ENCODE measurements around the gene STOX1.
"Not testable (repeated sequence)": the region's sequence is repeated elsewhere in the genome, so short reads cannot be mapped to it uniquely, and the experiment has no call there.

STOX1 gene

GRCh38 chr10:68829952-68830351 is 2.6 kb downstream of the STOX1 start:
- no peak for DNase-seq (ENCODE audit: low read depth in 2 of 2)

GRCh38 chr10:68831961-68832455 is 4.7 kb downstream of the STOX1 start:
- no peak for DNase-seq (ENCODE audit: low read depth in 2 of 2)

GRCh38 chr10:68832601-68833000 is 5.3 kb downstream of the STOX1 start:
- DNase-seq (ENCODE audit: low read depth in 2 of 2): no peak

GRCh38 chr10:68837626-68838322 is 10.4 kb downstream of the STOX1 start:
- DNase-seq (ENCODE audit: low read depth in 2 of 2): no peak

GRCh38 chr10:68840650-68841049 is 13.3 kb downstream of the STOX1 start:
- DNase-seq (ENCODE audit: low read depth in 2 of 2): not testable (repeated sequence)

GRCh38 chr10:68848281-68848680 is 20.9 kb downstream of the STOX1 start:
- DNase-seq (ENCODE audit: low read depth in 2 of 2): no peak

GRCh38 chr10:68848806-68849205 is 21.5 kb downstream of the STOX1 start:
- DNase-seq (ENCODE audit: low read depth in 2 of 2): no peak

GRCh38 chr10:68856352-68856751 is 29.0 kb downstream of the STOX1 start:
- DNase-seq (ENCODE audit: low read depth in 2 of 2): no peak

GRCh38 chr10:68857005-68857404 is 29.7 kb downstream of the STOX1 start:
- no peak for DNase-seq (ENCODE audit: low read depth in 2 of 2)

- no peak for DNase-seq (ENCODE audit: low read depth in 2 of 2)
Measured at GRCh38 chr10:68861253-68861652, 33.9 kb downstream of the STOX1 start.

- DNase-seq (ENCODE audit: low read depth in 2 of 2): no peak
Measured at GRCh38 chr10:68864611-68865010, 37.3 kb downstream of the STOX1 start.

- not testable (repeated sequence) for DNase-seq (ENCODE audit: low read depth in 2 of 2)
Measured at GRCh38 chr10:68868173-68868572, 40.8 kb downstream of the STOX1 start.

GRCh38 chr10:68869623-68870022 is 42.3 kb downstream of the STOX1 start:
- DNase-seq (ENCODE audit: low read depth in 2 of 2): no peak

GRCh38 chr10:68870061-68870460 is 42.7 kb downstream of the STOX1 start:
- no peak for DNase-seq (ENCODE audit: low read depth in 2 of 2)

GRCh38 chr10:68870545-68871104 is 43.3 kb downstream of the STOX1 start:
- no peak for DNase-seq (ENCODE audit: low read depth in 2 of 2)

GRCh38 chr10:68871105-68871711 is 43.9 kb downstream of the STOX1 start:
- no peak for DNase-seq (ENCODE audit: low read depth in 2 of 2)

- DNase-seq (ENCODE audit: low read depth in 2 of 2): no peak
Measured at GRCh38 chr10:68871731-68872342, 44.5 kb downstream of the STOX1 start.

GRCh38 chr10:68876246-68877138 is 49.2 kb downstream of the STOX1 start:
- DNase-seq (ENCODE audit: low read depth in 2 of 2): no peak

- DNase-seq (ENCODE audit: low read depth in 2 of 2): no peak
Measured at GRCh38 chr10:68877482-68878110, 50.3 kb downstream of the STOX1 start.

- DNase-seq (ENCODE audit: low read depth in 2 of 2): no peak
Measured at GRCh38 chr10:68878496-68878895, 51.2 kb downstream of the STOX1 start.

- no peak for DNase-seq (ENCODE audit: low read depth in 2 of 2)
Measured at GRCh38 chr10:68879628-68880027, 52.3 kb downstream of the STOX1 start.
